Adrenal gland (tissue), 5 donors: ENCODE results near the gene CSTPP1.

ENCODE experiments used
- CTCF ChIP-seq, 6 experiments: fragments of 450-650 bp in 4 of 6; fragments of 200-600 bp in 2 of 6; sonication (generic) in 1 of 6; IDR thresholded peaks; 1 replicate in 5 of 6; 2 replicates in 1 of 6; pipeline versions ENCODE4 v1.5.1 to v1.8.0; 2016 to 2021; ENCODE audit warnings: antibody characterized with exemption in 6 of 6, mild to moderate bottlenecking in 2 of 6, moderate library complexity in 1 of 6
- POLR2A ChIP-seq, 2 donors: fragments of 450-650 bp; IDR thresholded peaks; one replicate each; pipeline ENCODE4 v1.6.1; 2017; ENCODE audit warnings: antibody characterized with exemption in 2 of 2, mild to moderate bottlenecking in 2 of 2, moderate library complexity in 1 of 2
- donor health status: DM: no; HTN: no; CAD: no.

- TF ChIP-seq CTCF (IDR thresholded peaks at IDR 0.05) (no peak), POLR2A (IDR thresholded peaks at IDR 0.05) (no peak)
Observed at GRCh38 chr11:46981436-46981835, 44.9 kb downstream of the CSTPP1 start.
